ENCODE data around the gene MEFV. TPM values are rescaled to one million over a fixed set of nuclear protein-coding genes. Genes with fewer than 3 reads are reported as not detected.

Gene MEFV
- polyA plus RNA-seq, 3 donors: 37.7 to 78.0 (median 73.2) TPM

DNA sequence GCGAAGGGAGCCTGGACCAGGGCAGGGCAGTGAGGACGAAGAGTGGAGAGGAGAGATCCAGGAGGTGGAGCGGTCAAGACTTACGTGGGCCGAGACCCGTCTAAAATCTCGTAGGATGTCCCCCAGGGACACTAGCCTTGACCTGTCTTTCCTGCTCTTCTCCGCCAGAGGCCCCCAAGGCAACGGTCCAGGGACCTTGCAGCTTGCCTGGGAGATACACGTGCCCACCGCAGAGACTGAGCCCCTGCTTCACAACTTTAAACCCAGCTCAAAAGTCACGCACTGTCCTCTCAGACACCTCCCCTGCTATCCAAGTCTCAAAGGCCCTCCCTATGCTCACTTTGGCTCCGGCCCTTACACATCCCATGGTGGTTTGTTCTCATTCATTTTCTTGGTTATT lies 39.4 kb upstream of the MEFV start:
- Histone ChIP-seq H4K20me1 (ENCODE audit: insufficient read depth, low read length) (no peaks in the 10 kb centered on the region), H2AFZ (ENCODE audit: insufficient read depth, low read depth, low read length, poor library complexity, severe bottlenecking) (no peak overlapping the region), H3K4me2 (replicated peaks; ENCODE audit: extremely low read depth, low read length, poor library complexity, severe bottlenecking) (no peak overlapping the region), H3K79me2 (ENCODE audit: insufficient read depth, low read length) (no peaks in the 10 kb centered on the region), H3K27me3 (ENCODE audit: control insufficient read depth in 2 of 2, insufficient read depth in 2 of 2, low read length in 2 of 2) (no peaks in the 10 kb centered on the region), H3K4me3 (replicated peaks in 1 of 3; ENCODE audit: low read depth in 2 of 3, low read length in 3 of 3) (no peak overlapping the region), H3K27ac (ENCODE audit: low read depth in 1 of 2, low read length in 2 of 2) (no peak overlapping the region), H3K9ac (ENCODE audit: insufficient read depth, low read length, poor library complexity, severe bottlenecking) (no peak overlapping the region), H3K4me1 (ENCODE audit: control insufficient read depth in 1 of 2, insufficient read depth in 2 of 2, low read length in 2 of 2) (no peaks in the 10 kb centered on the region), H3K36me3 (replicated peaks in 1 of 2; ENCODE audit: control insufficient read depth in 1 of 2, insufficient read depth in 2 of 2, low read length in 2 of 2) (peaks cover 6 to 34% of the 10 kb centered on the region in 2 donors), H3K9me3 (replicated peaks in 1 of 2; ENCODE audit: control insufficient read depth in 1 of 2, insufficient read depth in 1 of 2, low read length in 2 of 2) (peaks cover 77 to 98% of the 10 kb centered on the region in 2 donors)
- TF ChIP-seq, protein P1, sequence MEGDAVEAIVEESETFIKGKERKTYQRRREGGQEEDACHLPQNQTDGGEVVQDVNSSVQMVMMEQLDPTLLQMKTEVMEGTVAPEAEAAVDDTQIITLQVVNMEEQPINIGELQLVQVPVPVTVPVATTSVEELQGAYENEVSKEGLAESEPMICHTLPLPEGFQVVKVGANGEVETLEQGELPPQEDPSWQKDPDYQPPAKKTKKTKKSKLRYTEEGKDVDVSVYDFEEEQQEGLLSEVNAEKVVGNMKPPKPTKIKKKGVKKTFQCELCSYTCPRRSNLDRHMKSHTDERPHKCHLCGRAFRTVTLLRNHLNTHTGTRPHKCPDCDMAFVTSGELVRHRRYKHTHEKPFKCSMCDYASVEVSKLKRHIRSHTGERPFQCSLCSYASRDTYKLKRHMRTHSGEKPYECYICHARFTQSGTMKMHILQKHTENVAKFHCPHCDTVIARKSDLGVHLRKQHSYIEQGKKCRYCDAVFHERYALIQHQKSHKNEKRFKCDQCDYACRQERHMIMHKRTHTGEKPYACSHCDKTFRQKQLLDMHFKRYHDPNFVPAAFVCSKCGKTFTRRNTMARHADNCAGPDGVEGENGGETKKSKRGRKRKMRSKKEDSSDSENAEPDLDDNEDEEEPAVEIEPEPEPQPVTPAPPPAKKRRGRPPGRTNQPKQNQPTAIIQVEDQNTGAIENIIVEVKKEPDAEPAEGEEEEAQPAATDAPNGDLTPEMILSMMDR (IDR thresholded peaks at IDR 0.05): no peak
- H3K27me3 Mint-ChIP-seq (ENCODE audit: low read depth in 3 of 3): peaks cover 0 to 6% (median 3%) of the 10 kb centered on the region in 3 donors
- H3K36me3 Mint-ChIP-seq: peaks cover 28 to 44% of the 10 kb centered on the region in 2 donors
- no peak overlapping the region for H3K27ac Mint-ChIP-seq
- no peak for DNase-seq
- peaks cover 69 to 99% (median 90%) of the 10 kb centered on the region in 7 donors for H3K9me3 Mint-ChIP-seq
- 93% methylated on average over 12 of the region's 13 CpGs for WGBS (ENCODE audit: insufficient coverage)
- intact Hi-C loops (cut with micrococcal nuclease): no loop called here
- H3K4me3 Mint-ChIP-seq: no peak overlapping the region
- no peaks in the 10 kb centered on the region for H3K4me1 Mint-ChIP-seq

DNA sequence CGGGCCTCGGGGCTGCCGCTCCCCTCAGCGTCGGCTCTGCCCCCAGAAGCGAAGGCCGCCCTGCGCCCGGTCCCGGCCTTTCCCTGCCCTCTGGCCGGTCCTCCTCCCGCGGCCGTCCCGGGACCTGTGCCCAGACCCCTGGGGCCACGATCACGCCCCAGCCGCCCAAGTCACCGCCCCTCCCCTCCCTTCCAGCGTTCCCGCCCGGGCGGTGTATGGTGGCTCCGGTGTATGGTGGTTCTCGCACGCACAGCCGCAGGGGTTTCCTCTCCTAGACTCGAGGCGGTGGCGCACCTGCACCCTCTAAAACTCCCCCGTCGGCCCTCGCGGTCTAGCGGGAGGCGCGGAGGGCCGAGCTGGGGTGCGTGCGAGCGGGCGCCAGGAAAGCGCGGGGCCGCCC lies 38.8 kb upstream of the MEFV start:
- peaks cover 78 to 98% of the 10 kb centered on the region in 2 donors for H3K9me3 ChIP-seq (replicated peaks in 1 of 2; ENCODE audit: control insufficient read depth in 1 of 2, insufficient read depth in 1 of 2, low read length in 2 of 2)
- no peak overlapping the region for H3K27ac ChIP-seq (ENCODE audit: low read depth in 1 of 2, low read length in 2 of 2)
- H3K4me3 ChIP-seq (replicated peaks in 1 of 3; ENCODE audit: low read depth in 2 of 3, low read length in 3 of 3): no peak overlapping the region
- intact Hi-C loops (cut with micrococcal nuclease): no loop called here
- TF ChIP-seq, protein P1 (IDR thresholded peaks at IDR 0.05): no peak
- H3K4me1 Mint-ChIP-seq: no peaks in the 10 kb centered on the region
- no peaks in the 10 kb centered on the region for H4K20me1 ChIP-seq (ENCODE audit: insufficient read depth, low read length)
- H3K4me1 ChIP-seq (ENCODE audit: control insufficient read depth in 1 of 2, insufficient read depth in 2 of 2, low read length in 2 of 2): no peaks in the 10 kb centered on the region
- H3K36me3 Mint-ChIP-seq: peaks cover 34 to 44% of the 10 kb centered on the region in 2 donors
- no peak overlapping the region for H3K4me3 Mint-ChIP-seq
- H2AFZ ChIP-seq (ENCODE audit: insufficient read depth, low read depth, low read length, poor library complexity, severe bottlenecking): no peak overlapping the region
- H3K27me3 ChIP-seq (ENCODE audit: control insufficient read depth in 2 of 2, insufficient read depth in 2 of 2, low read length in 2 of 2): no peaks in the 10 kb centered on the region
- H3K27me3 Mint-ChIP-seq (ENCODE audit: low read depth in 3 of 3): peaks cover 0 to 8% (median 3%) of the 10 kb centered on the region in 3 donors
- H3K9me3 Mint-ChIP-seq: peaks cover 71 to 100% (median 90%) of the 10 kb centered on the region in 7 donors
- H3K79me2 ChIP-seq (ENCODE audit: insufficient read depth, low read length): no peaks in the 10 kb centered on the region
- H3K4me2 ChIP-seq (replicated peaks; ENCODE audit: extremely low read depth, low read length, poor library complexity, severe bottlenecking): no peak overlapping the region
- WGBS (ENCODE audit: insufficient coverage): 67% methylated on average over 38 of the region's 45 CpGs
- H3K9ac ChIP-seq (ENCODE audit: insufficient read depth, low read length, poor library complexity, severe bottlenecking): no peak overlapping the region
- H3K27ac Mint-ChIP-seq: no peak overlapping the region
- peaks cover 12 to 39% of the 10 kb centered on the region in 2 donors for H3K36me3 ChIP-seq (replicated peaks in 1 of 2; ENCODE audit: control insufficient read depth in 1 of 2, insufficient read depth in 2 of 2, low read length in 2 of 2)
- DNase-seq: no peak
